Neural progenitor cell (in vitro differentiated cells): ENCODE data around the gene LYPLA2. TPM values are rescaled to one million over a fixed set of nuclear protein-coding genes. Genes with fewer than 3 reads are reported as not detected.
"Not testable (repeated sequence)": the region's sequence is repeated elsewhere in the genome, so short reads cannot be mapped to it uniquely, and the experiment has no call there.

Experiments
- DNase-seq: peaks from one replicate; pipeline ENCODE4 v3.0.0-alpha.2; 2016; ENCODE audit warnings: low spot score
- H2AFZ ChIP-seq: fragments of 200-600 bp; sonication (generic); replicated peaks from 2 replicates; pipeline ENCODE4 v1.6.1; 2016; ENCODE audit warnings: antibody characterized with exemption
- H3F3A ChIP-seq: fragments of 200-600 bp; sonication (generic); 2 replicates; pipeline ENCODE4 v1.6.1; 2016; ENCODE audit warnings: antibody characterized with exemption, low read depth
- H3K27ac ChIP-seq: fragments of 200-600 bp; sonication (generic); 2 replicates; pipeline ENCODE4 v1.5.1; 2016; ENCODE audit warnings: mild to moderate bottlenecking
- H3K27me3 ChIP-seq: fragments of 200-600 bp; sonication (generic); 2 replicates; pipeline ENCODE4 v1.6.1; 2016; ENCODE audit warnings: mild to moderate bottlenecking, moderate library complexity
- H3K36me3 ChIP-seq: fragments of 200-600 bp; sonication (generic); 2 replicates; pipeline ENCODE4 v1.5.1; 2016
- H3K4me1 ChIP-seq: fragments of 200-600 bp; sonication (generic); 2 replicates; pipeline ENCODE4 v1.6.1; 2016; ENCODE audit warnings: mixed run types
- H3K4me2 ChIP-seq: fragments of 200-600 bp; sonication (generic); 2 replicates; pipeline ENCODE4 v1.6.1; 2016
- H3K4me3 ChIP-seq: fragments of 200-600 bp; sonication (generic); 2 replicates; pipeline ENCODE4 v1.5.1; 2016
- H3K79me2 ChIP-seq: fragments of 200-600 bp; sonication (generic); 2 replicates; pipeline ENCODE4 v1.6.1; 2016; ENCODE audit warnings: low read depth
- H3K9ac ChIP-seq: fragments of 200-600 bp; sonication (generic); 2 replicates; pipeline ENCODE4 v1.6.1; 2016
- H3K9me3 ChIP-seq: fragments of 200-600 bp; sonication (generic); 2 replicates; pipeline ENCODE4 v1.5.1; 2016; ENCODE audit warnings: low read depth
- H4K20me1 ChIP-seq: fragments of 200-600 bp; sonication (generic); 2 replicates; pipeline ENCODE4 v1.6.1; 2016; ENCODE audit warnings: low read depth
- H3K27ac Mint-ChIP-seq: 3 replicates; pipeline ENCODE4 v1.8.0; 2021; ENCODE audit warnings: mixed read lengths
- H3K27me3 Mint-ChIP-seq: 2 replicates; pipeline ENCODE4 v1.8.0; 2022; ENCODE audit warnings: low read depth, mild to moderate bottlenecking, inconsistent platforms, moderate library complexity, mixed read lengths; ENCODE audit not compliant: insufficient read depth
- H3K36me3 Mint-ChIP-seq: 3 replicates; pipeline ENCODE4 v1.8.0; 2021; ENCODE audit warnings: mixed read lengths
- H3K4me1 Mint-ChIP-seq: 3 replicates; pipeline ENCODE4 v1.8.0; 2021; ENCODE audit warnings: mixed read lengths
- H3K4me3 Mint-ChIP-seq: 3 replicates; pipeline ENCODE4 v1.8.0; 2021; ENCODE audit warnings: mild to moderate bottlenecking, moderate library complexity, mixed read lengths
- H3K9me3 Mint-ChIP-seq: 3 replicates; pipeline ENCODE4 v1.8.0; 2020; ENCODE audit warnings: mixed read lengths
- EZH2 ChIP-seq: fragments of 200-600 bp; sonication (generic); IDR thresholded peaks from 2 replicates; pipeline ENCODE4 v1.6.1; 2017; ENCODE audit warnings: antibody characterized with exemption, mild to moderate bottlenecking, moderate library complexity
- EZH2phosphoT487 ChIP-seq: fragments of 200-600 bp; sonication (generic); IDR thresholded peaks from 2 replicates; pipeline ENCODE4 v1.6.1; 2017; ENCODE audit warnings: antibody characterized with exemption
- total RNA-seq: library from RNA; depleted of rRNA; stranded (reverse); fragments of >200 nt; gene quantifications from 2 replicates; pipeline ENCODE4 v1.2.3, GENCODE V29; 2015; ENCODE audit warnings: low replicate concordance
- TF ChIP-seq, protein P1 (sequence below): fragments of 200-600 bp; sonication (generic); IDR thresholded peaks from 2 replicates; pipeline ENCODE4 v1.5.1; 2017; ENCODE audit warnings: antibody characterized with exemption, mild to moderate bottlenecking

The LYPLA2 gene
- total RNA-seq, 1 donor from 2014 or later = 41.8 TPM

DNA sequence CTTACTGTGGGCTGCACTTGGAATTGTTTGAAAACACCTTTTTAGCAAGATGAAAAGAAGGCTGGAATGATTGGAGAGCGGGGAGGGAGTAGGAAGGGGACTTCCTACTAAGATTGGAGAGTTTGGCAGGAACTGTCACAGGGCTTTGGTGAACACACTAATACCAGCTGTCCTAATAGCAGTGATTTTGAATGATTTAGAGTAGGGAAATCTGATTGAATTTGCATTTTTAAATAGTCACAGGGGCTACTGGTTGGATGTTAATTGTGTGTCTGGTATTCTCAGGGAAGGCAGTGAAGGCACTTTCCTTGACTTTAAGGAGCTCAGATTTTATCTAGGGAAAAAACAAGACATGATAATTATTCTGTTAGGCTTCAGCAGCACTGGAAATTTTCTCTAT lies 36.8 kb downstream of the LYPLA2 start:
- Mint-ChIP-seq H3K27ac (no peak overlapping the region), H3K36me3 (no peaks in the 10 kb centered on the region), H3K9me3 (no peaks in the 10 kb centered on the region), H3K27me3 (no peaks in the 10 kb centered on the region), H3K4me3 (no peak overlapping the region), H3K4me1 (peaks cover 16% of the 10 kb centered on the region)
- no peak overlapping the region for H3K27ac ChIP-seq
- peaks cover 11% of the 10 kb centered on the region for H3K4me1 ChIP-seq
- no peaks in the 10 kb centered on the region for H3K36me3 ChIP-seq
- peaks cover 17% of the 10 kb centered on the region for H3K79me2 ChIP-seq
- no peaks in the 10 kb centered on the region for H3K9me3 ChIP-seq
- H3K27me3 ChIP-seq = no peaks in the 10 kb centered on the region
- TF ChIP-seq EZH2 (no peak), EZH2phosphoT487 (no peak)
- TF ChIP-seq, protein P1, sequence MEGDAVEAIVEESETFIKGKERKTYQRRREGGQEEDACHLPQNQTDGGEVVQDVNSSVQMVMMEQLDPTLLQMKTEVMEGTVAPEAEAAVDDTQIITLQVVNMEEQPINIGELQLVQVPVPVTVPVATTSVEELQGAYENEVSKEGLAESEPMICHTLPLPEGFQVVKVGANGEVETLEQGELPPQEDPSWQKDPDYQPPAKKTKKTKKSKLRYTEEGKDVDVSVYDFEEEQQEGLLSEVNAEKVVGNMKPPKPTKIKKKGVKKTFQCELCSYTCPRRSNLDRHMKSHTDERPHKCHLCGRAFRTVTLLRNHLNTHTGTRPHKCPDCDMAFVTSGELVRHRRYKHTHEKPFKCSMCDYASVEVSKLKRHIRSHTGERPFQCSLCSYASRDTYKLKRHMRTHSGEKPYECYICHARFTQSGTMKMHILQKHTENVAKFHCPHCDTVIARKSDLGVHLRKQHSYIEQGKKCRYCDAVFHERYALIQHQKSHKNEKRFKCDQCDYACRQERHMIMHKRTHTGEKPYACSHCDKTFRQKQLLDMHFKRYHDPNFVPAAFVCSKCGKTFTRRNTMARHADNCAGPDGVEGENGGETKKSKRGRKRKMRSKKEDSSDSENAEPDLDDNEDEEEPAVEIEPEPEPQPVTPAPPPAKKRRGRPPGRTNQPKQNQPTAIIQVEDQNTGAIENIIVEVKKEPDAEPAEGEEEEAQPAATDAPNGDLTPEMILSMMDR = no peak
- DNase-seq = no peak
- H4K20me1 ChIP-seq = peaks cover 1% of the 10 kb centered on the region
- no peak overlapping the region for H3K9ac ChIP-seq
- H2AFZ ChIP-seq = no peak overlapping the region
- peaks cover 13% of the 10 kb centered on the region for H3F3A ChIP-seq
- no peak overlapping the region for H3K4me2 ChIP-seq
- H3K4me3 ChIP-seq = no peak overlapping the region

DNA sequence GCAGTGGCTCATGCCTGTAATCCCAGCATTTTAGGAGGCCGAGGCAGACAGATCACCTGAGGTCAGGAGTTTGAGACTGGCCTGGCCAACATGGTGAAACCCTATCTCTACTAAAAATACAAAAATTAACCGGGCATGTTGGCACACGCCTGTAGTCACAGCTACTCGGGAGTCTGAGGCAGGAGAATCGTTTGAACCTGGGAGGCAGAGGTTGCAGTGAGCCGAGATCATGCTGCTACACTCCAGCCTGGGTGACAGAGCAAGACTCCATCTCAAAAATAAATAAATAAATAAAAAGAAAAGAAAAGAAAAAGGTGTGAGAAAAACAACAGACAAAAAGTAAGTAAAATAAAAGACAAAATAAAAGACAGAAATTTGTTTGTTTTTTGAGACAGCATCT lies 43.2 kb downstream of the LYPLA2 start:
- H4K20me1 ChIP-seq, H3K27me3 Mint-ChIP-seq, H3K9me3 Mint-ChIP-seq, H3K4me3 Mint-ChIP-seq, H3K36me3 ChIP-seq, H2AFZ ChIP-seq, H3K27ac Mint-ChIP-seq, H3K4me1 ChIP-seq, H3K36me3 Mint-ChIP-seq, H3K4me1 Mint-ChIP-seq, H3F3A ChIP-seq, H3K4me3 ChIP-seq, H3K4me2 ChIP-seq, H3K79me2 ChIP-seq, H3K9ac ChIP-seq, H3K27ac ChIP-seq, DNase-seq, H3K9me3 ChIP-seq: not testable (repeated sequence)
- peaks cover 31% of the 10 kb centered on the region for H3K27me3 ChIP-seq

DNA sequence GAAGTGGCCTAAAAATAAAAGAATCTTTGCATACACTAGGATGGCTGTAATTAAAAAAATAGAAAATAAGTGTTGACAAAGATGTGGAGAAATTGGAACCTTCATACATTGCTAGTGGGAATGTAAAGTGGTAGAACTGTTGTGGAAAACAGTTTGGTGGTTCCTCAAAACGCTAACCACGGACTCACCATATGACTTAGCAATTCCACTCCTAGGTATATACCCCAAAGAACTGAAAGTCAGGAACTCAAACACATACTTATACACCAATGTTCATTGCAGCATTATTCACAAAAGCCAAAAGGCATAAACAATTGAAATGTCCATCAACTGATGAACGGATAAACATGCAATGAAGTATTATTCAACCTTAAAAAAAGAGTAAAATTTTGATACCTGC lies 45.1 kb downstream of the LYPLA2 start:
- H3K4me1 Mint-ChIP-seq = peaks cover 5% of the 10 kb centered on the region
- H3K79me2 ChIP-seq = no peaks in the 10 kb centered on the region
- no peaks in the 10 kb centered on the region for H3K9me3 Mint-ChIP-seq
- H4K20me1 ChIP-seq = no peaks in the 10 kb centered on the region
- H3K4me3 ChIP-seq = no peak overlapping the region
- no peaks in the 10 kb centered on the region for H3K36me3 ChIP-seq
- H3K27ac Mint-ChIP-seq = no peak overlapping the region
- no peak overlapping the region for H3K4me3 Mint-ChIP-seq
- H3K36me3 Mint-ChIP-seq = no peaks in the 10 kb centered on the region
- DNase-seq = no peak
- no peaks in the 10 kb centered on the region for H3K9me3 ChIP-seq
- no peak overlapping the region for H3K4me2 ChIP-seq
- TF ChIP-seq EZH2 (no peak), EZH2phosphoT487 (no peak)
- TF ChIP-seq, protein P1 = no peak
- H3K27me3 ChIP-seq = peaks cover 31% of the 10 kb centered on the region
- peaks cover 5% of the 10 kb centered on the region for H3F3A ChIP-seq
- no peak overlapping the region for H3K9ac ChIP-seq
- H3K27ac ChIP-seq = no peak overlapping the region
- peaks cover 10% of the 10 kb centered on the region for H3K27me3 Mint-ChIP-seq
- peaks cover 4% of the 10 kb centered on the region for H3K4me1 ChIP-seq
- no peak overlapping the region for H2AFZ ChIP-seq

DNA sequence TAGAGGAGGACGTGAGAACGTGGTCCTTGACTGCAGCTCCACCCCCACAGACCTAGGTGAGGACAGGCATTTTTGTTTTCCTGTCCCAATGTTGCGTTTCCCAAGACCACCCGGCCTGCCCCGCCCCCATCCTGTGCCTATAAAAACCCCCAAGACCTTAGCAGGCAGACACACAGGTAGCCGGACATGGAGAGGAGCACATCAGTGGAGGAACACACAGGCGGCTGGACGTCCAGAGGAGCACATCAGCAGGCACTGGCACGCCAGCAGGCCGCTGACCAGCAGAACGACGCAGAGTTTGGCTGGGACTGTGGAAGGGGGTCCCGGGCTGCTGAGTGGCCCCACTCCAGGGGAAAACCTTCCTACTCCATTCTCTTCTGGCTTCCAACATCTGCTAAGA lies 47.0 kb downstream of the LYPLA2 start:
- H3K4me1 Mint-ChIP-seq = peaks cover 5% of the 10 kb centered on the region
- no peaks in the 10 kb centered on the region for H3K9me3 ChIP-seq
- no peaks in the 10 kb centered on the region for H3K36me3 Mint-ChIP-seq
- no peak overlapping the region for H3K9ac ChIP-seq
- H3K36me3 ChIP-seq = no peaks in the 10 kb centered on the region
- H3K4me3 Mint-ChIP-seq = peak overlapping the region; percentile 80
- H3K27ac Mint-ChIP-seq = no peak overlapping the region
- no peak for DNase-seq
- TF ChIP-seq EZH2 (no peak), EZH2phosphoT487 (no peak)
- TF ChIP-seq, protein P1 = no peak
- H3K79me2 ChIP-seq = no peaks in the 10 kb centered on the region
- peaks cover 31% of the 10 kb centered on the region for H3K27me3 ChIP-seq
- peaks cover 4% of the 10 kb centered on the region for H3K4me1 ChIP-seq
- H4K20me1 ChIP-seq = no peaks in the 10 kb centered on the region
- peaks cover 5% of the 10 kb centered on the region for H3F3A ChIP-seq
- H3K4me3 ChIP-seq = peak overlapping the region; percentile 41
- no peak overlapping the region for H3K27ac ChIP-seq
- H3K4me2 ChIP-seq = peak overlapping the region; percentile 77
- no peaks in the 10 kb centered on the region for H3K9me3 Mint-ChIP-seq
- peak overlapping the region; percentile 83 for H2AFZ ChIP-seq
- H3K27me3 Mint-ChIP-seq = peaks cover 10% of the 10 kb centered on the region
